Inferior parietal cortex (tissue), 1 donor: ENCODE measurements around the gene ENG.

Source experiments
- DNase-seq: peaks from one replicate; pipeline ENCODE4 v3.0.0-alpha.2; 2016; ENCODE audit errors: extremely low spot score

Gene ENG

GRCh38 chr9:127776924-127777289 is 77.6 kb downstream of the ENG start:
- no peak for DNase-seq

- DNase-seq, result no peak
These were observed 78.1 kb downstream of the ENG start for GRCh38 chr9:127776195-127776923.

GRCh38 chr9:127773981-127774380 is 80.5 kb downstream of the ENG start:
- DNase-seq, result no peak

- DNase-seq, result no peak
These were observed 81.2 kb downstream of the ENG start for GRCh38 chr9:127773272-127773671.

- no peak for DNase-seq
These were observed 81.9 kb downstream of the ENG start for GRCh38 chr9:127772603-127773002.

- DNase-seq, result no peak
These were observed 82.8 kb downstream of the ENG start for GRCh38 chr9:127771570-127772189.

- DNase-seq, result peak; percentile 74
These were observed 83.4 kb downstream of the ENG start for GRCh38 chr9:127770905-127771569.

DNA sequence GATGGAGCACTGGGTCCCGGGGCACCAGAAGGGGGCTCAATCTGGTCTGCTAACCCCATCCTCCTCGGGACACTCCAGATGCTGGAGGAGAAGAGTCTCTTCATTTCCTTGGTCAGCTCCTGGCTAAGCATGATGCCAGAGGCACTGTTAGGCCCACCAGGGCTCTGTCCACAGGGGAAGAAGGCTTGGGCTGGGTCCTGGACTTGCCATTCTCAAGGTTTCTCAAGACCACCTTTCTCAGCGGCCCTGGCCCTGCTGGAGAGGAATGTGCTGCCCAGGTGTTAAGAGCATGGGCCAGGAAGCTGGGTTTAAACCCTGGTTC is 83.9 kb downstream of the ENG start:
- DNase-seq, result no peak

- no peak for DNase-seq
These were observed 84.4 kb downstream of the ENG start for GRCh38 chr9:127769929-127770582.

GRCh38 chr9:127769101-127769500 is 85.4 kb downstream of the ENG start:
- no peak for DNase-seq

GRCh38 chr9:127768698-127769097 is 85.8 kb downstream of the ENG start:
- no peak for DNase-seq

GRCh38 chr9:127767909-127768331 is 86.5 kb downstream of the ENG start:
- DNase-seq, result no peak

GRCh38 chr9:127767410-127767809 is 87.0 kb downstream of the ENG start:
- DNase-seq, result no peak

- DNase-seq, result no peak
These were observed 89.0 kb downstream of the ENG start for GRCh38 chr9:127765418-127765817.
